ENCODE results near the gene NRG2. TPM values are rescaled to one million over a fixed set of nuclear protein-coding genes. Genes with fewer than 3 reads are reported as not detected.

NRG2 gene
- total RNA-seq, 1 experiment from 2014 or later = 0.91 TPM

DNA sequence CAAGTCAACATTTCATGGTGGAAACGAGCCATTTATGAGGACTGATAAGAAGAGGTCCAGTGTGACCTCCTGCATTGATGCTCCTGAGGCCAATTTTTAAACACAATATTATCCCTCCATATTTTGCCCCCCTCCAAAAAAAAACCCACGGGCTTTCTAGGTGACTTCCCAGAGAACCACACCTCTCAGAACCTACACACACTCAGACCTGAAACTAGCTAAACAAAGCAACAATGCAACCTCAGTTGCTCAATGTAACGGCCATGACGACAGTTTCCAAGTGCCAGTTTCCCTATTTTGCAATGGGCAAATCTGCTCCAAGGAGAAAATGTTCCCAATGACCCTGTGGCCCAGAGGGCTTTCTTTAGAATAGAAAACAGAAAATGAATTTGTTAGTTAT is 3.5 kb downstream of the NRG2 start:
- ChIA-PET POLR2A (no interaction called here), CTCF (no interaction called here), RAD21 (ENCODE audit: low non-redundant PET in 1 of 2, low total read pairs in 2 of 2, uncharacterized antibody in 2 of 2, unreplicated experiment in 2 of 2) (no interaction called here)
- H4K20me1 ChIP-seq (ENCODE audit: insufficient read depth) = no peaks in the 10 kb centered on the region
- peaks cover 3 to 27% of the 10 kb centered on the region in 2 experiments; a peak in 3 of 4 replicates for H3K4me1 ChIP-seq (ENCODE audit: control insufficient read depth in 1 of 2, insufficient read depth in 2 of 2, low read length in 2 of 2)
- no peaks in the 10 kb centered on the region for H3K9me3 ChIP-seq (ENCODE audit: control insufficient read depth in 1 of 2, insufficient read depth in 1 of 2, low read depth in 1 of 2, low read length in 2 of 2)
- H3K4me2 ChIP-seq (ENCODE audit: low read length) = no peak overlapping the region
- no peaks in the 10 kb centered on the region for H3K9me2 ChIP-seq (ENCODE audit: insufficient read depth)
- no peak overlapping the region for H3K27ac ChIP-seq (ENCODE audit: low read depth, low read length)
- ATAC-seq (no peak), DNase-seq (ENCODE audit: low read depth, low spot score) (no peak)
- H3K9ac ChIP-seq (ENCODE audit: low read length) = no peak overlapping the region
- TF ChIP-seq JUND (IDR thresholded peaks at IDR 0.05) (no peak), CEBPB (IDR thresholded peaks at IDR 0.05; ENCODE audit: low read depth) (no peak), SIN3A (IDR thresholded peaks at IDR 0.05; ENCODE audit: low read depth) (no peak), CTCF (IDR thresholded peaks at IDR 0.05 in 2 of 3, conservative IDR thresholded peaks at IDR 0.05 in 1 of 3; ENCODE audit: borderline replicate concordance in 1 of 3, insufficient read depth in 1 of 3, low read depth in 2 of 3, low read length in 2 of 3) (no peak), MAX (IDR thresholded peaks at IDR 0.05) (no peak), SP1 (IDR thresholded peaks at IDR 0.05; ENCODE audit: low read depth) (no peak), ZFX (IDR thresholded peaks at IDR 0.05) (no peak), EZH2phosphoT487 (IDR thresholded peaks at IDR 0.05; ENCODE audit: borderline replicate concordance) (no peak), EGR1 (IDR thresholded peaks at IDR 0.05; ENCODE audit: low read depth) (no peak), SRF (IDR thresholded peaks at IDR 0.05; ENCODE audit: low read depth) (no peak), RAD21 (IDR thresholded peaks at IDR 0.05; ENCODE audit: low read depth) (no peak), TCF7L2 (IDR thresholded peaks at IDR 0.05; ENCODE audit: borderline replicate concordance, extremely low read depth, insufficient read depth, insufficient read length) (no peak), YY1 (IDR thresholded peaks at IDR 0.05; ENCODE audit: extremely low read depth, insufficient replicate concordance, low read depth, low read length) (no peak), ELF1 (IDR thresholded peaks at IDR 0.05; ENCODE audit: borderline replicate concordance, low read depth) (no peak), POLR2AphosphoS5 (IDR thresholded peaks at IDR 0.05; ENCODE audit: low read depth, low read length) (no peak)
- TF ChIP-seq, protein P1, sequence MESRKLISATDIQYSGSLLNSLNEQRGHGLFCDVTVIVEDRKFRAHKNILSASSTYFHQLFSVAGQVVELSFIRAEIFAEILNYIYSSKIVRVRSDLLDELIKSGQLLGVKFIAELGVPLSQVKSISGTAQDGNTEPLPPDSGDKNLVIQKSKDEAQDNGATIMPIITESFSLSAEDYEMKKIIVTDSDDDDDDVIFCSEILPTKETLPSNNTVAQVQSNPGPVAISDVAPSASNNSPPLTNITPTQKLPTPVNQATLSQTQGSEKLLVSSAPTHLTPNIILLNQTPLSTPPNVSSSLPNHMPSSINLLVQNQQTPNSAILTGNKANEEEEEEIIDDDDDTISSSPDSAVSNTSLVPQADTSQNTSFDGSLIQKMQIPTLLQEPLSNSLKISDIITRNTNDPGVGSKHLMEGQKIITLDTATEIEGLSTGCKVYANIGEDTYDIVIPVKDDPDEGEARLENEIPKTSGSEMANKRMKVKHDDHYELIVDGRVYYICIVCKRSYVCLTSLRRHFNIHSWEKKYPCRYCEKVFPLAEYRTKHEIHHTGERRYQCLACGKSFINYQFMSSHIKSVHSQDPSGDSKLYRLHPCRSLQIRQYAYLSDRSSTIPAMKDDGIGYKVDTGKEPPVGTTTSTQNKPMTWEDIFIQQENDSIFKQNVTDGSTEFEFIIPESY (IDR thresholded peaks at IDR 0.05; ENCODE audit: extremely low read depth, insufficient replicate concordance, low read length) = no peak
- H3K36me3 ChIP-seq (ENCODE audit: control insufficient read depth in 1 of 2, insufficient read depth in 2 of 2, low read length in 2 of 2) = no peaks in the 10 kb centered on the region
- no peaks in the 10 kb centered on the region for H3K79me2 ChIP-seq (ENCODE audit: insufficient read depth, low read length)
- intact Hi-C loops (cut with micrococcal nuclease) = no loop called here
- no peaks in the 10 kb centered on the region for H3K27me3 ChIP-seq (ENCODE audit: insufficient read depth, low read length)
- H2AFZ ChIP-seq (ENCODE audit: low read depth, low read length, poor library complexity, severe bottlenecking) = no peak overlapping the region
- no TSS peak for BruUV-seq (replicated peaks)
- no peak overlapping the region for H3K4me3 ChIP-seq (replicated peaks in 1 of 2; ENCODE audit: low read depth in 1 of 2, low read length in 2 of 2)
